Measurements from ENCODE around the gene FZD10. TPM values are rescaled to one million over a fixed set of nuclear protein-coding genes. Genes with fewer than 3 reads are reported as not detected.

The FZD10 gene, protein sequence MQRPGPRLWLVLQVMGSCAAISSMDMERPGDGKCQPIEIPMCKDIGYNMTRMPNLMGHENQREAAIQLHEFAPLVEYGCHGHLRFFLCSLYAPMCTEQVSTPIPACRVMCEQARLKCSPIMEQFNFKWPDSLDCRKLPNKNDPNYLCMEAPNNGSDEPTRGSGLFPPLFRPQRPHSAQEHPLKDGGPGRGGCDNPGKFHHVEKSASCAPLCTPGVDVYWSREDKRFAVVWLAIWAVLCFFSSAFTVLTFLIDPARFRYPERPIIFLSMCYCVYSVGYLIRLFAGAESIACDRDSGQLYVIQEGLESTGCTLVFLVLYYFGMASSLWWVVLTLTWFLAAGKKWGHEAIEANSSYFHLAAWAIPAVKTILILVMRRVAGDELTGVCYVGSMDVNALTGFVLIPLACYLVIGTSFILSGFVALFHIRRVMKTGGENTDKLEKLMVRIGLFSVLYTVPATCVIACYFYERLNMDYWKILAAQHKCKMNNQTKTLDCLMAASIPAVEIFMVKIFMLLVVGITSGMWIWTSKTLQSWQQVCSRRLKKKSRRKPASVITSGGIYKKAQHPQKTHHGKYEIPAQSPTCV
- not detected in 2 replicates for total RNA-seq

DNA sequence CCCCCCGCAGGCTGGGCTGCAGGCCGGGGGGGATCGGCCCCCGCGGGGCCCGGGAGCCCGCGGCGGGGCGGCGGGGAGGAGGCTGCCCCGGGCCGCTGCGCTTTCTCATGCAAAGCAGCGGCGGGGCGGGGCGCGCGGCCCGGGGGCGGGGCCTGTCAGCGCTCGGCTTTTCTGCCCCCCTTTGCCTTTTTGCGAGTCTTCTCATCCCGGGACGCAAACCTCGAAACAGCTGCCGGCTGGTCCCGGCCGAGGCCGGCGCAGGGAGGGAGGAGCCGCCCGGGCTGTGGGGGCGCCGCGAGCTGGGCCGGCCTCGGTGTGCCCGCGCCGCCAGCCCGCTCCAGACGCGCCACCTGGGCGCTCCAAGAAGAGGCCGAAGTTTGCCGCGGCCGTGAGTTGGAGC is at the start of gene FZD10:
FZD10 (plus strand) TSS at position 198 of the 400 bp plus-strand sequence. CDS start 479 bp downstream, outside the sequence.

Other genes with a start within 250 kb of the FZD10 start
- gene PIWIL1, start 175.4 kb downstream of the FZD10 start, total RNA-seq = not detected in 2 replicates